ENCODE results near the gene CNR2.
A peak's percentile ranks its signal among the peaks of the same experiment; 100 is the strongest.
"Not testable (repeated sequence)": the region's sequence is repeated elsewhere in the genome, so short reads cannot be mapped to it uniquely, and the experiment has no call there.

Gene CNR2

GRCh38 chr1:23913212-23913880, at the start of gene CNR2:
Gene CNR2 (minus strand): TSS chr1:23913362. CDS start chr1:23875617, 37,745 bp downstream.
- DNase-seq, result peak; percentile 23

DNA sequence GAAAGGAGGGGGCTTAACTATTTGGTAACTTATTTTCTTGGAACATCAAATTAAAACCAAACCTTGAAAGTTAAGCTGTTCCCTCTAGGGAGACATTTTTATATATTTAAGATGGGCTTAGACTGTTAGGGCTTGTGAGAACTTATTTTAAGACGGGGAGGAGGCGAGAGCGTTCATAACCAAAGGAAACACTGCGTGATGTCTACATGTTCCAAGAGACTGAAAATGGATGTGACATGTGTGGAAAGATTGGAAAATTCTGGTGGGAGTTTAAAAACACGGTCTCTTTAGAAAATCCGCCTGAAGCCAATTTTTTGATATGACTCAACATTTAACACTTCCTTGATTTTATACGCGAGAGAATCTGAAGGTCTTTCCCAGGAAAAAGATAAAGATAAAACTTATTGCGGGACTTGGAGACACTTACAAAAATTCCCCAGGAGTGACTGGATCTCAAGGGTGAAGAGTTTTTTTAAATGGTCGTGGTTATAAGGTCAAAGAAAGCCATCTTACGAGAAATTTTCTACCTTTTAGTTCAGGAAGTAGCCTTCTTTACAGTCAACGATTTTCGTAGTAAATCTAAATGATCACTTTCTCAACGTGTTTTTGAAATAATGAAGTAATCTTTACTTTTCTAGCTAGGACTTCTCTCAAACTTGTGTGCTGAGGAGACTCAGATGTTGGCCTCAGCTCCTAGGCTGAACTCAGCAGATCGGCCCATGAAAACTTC, 47.3 kb upstream of the CNR2 start:
- peak; percentile 18 for DNase-seq

- peak; percentile 98 for DNase-seq
These were observed 46.5 kb upstream of the CNR2 start, which contains the start of gene PNRC2 for GRCh38 chr1:23959461-23960290. Gene PNRC2 (plus strand): TSS chr1:23959828. CDS start chr1:23961458, 1,630 bp downstream.

- DNase-seq, result peak; percentile 98
These were observed 45.8 kb upstream of the CNR2 start for GRCh38 chr1:23958810-23959460.

- not testable (repeated sequence) for DNase-seq
These were observed 45.1 kb upstream of the CNR2 start for GRCh38 chr1:23958040-23958809.

DNA sequence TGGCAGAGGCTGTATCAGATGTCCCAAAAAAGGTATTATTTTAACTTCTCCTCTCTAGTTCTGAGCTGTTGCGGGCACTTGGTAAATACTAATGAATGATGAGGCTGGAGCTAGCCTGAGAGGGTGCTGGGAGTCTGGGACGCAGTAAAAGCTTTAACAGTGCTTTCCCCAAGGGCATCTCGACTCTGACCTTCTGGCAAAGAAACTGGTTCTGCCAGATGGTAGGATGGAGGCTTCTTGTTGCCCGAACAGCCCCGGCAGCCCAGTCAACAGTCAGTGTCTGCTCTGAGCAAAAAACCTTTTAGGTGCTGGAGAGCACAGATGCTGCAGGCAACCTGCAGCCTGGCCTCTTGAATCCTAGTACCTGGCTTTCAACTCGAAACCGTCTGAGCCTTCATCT, 43.9 kb upstream of the CNR2 start:
- DNase-seq, result no peak

- DNase-seq, result no peak
These were observed 39.9 kb upstream of the CNR2 start for GRCh38 chr1:23953020-23953419.

- no peak for DNase-seq
These were observed 34.2 kb upstream of the CNR2 start for GRCh38 chr1:23947366-23947765.

- DNase-seq, result no peak
These were observed 23.5 kb upstream of the CNR2 start for GRCh38 chr1:23936481-23937176.

GRCh38 chr1:23931491-23931880, 18.3 kb upstream of the CNR2 start:
- DNase-seq, result no peak

GRCh38 chr1:23930861-23931490, 17.8 kb upstream of the CNR2 start:
- DNase-seq, result no peak

GRCh38 chr1:23930270-23930669, 17.1 kb upstream of the CNR2 start:
- no peak for DNase-seq

GRCh38 chr1:23928789-23929188, 15.6 kb upstream of the CNR2 start:
- no peak for DNase-seq

GRCh38 chr1:23927097-23927496, 13.9 kb upstream of the CNR2 start:
- DNase-seq, result no peak

- DNase-seq, result no peak
These were observed 12.1 kb upstream of the CNR2 start for GRCh38 chr1:23925279-23925678.

GRCh38 chr1:23924601-23925000, 11.4 kb upstream of the CNR2 start:
- no peak for DNase-seq

- DNase-seq, result no peak
These were observed 10.7 kb upstream of the CNR2 start for GRCh38 chr1:23923592-23924499.

GRCh38 chr1:23922321-23922943, 9.3 kb upstream of the CNR2 start:
- no peak for DNase-seq

Measured in RPMI8226 (cell line).